ENCODE measurements around the gene BTF3L4. TPM values are rescaled to one million over a fixed set of nuclear protein-coding genes. Genes with fewer than 3 reads are reported as not detected.
"Not testable (repeated sequence)": the region's sequence is repeated elsewhere in the genome, so short reads cannot be mapped to it uniquely, and the experiment has no call there.

The BTF3L4 gene
- total RNA-seq, 1 donor = 119 TPM

DNA sequence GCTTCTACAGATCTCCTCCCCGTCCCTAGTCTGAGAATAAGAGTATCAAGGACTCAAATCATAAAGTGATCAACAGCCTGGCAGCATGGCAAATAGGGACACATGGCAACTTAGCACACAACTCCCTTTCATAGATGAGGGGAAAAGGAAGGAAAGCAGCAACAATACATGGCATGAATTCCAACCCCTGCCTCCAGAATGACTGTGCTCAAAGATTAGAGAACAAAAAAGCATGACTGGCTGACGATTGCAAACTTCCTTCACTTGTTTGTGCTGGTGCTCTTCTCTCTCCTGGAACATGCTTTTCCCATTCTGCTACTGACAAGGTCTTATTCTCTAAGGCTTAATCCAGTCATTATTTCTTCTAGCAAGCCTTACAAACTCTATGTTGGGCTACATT lies 34.0 kb upstream of the BTF3L4 start:
- H3K79me2 ChIP-seq (ENCODE audit: insufficient read depth, low read length) = no peaks in the 10 kb centered on the region
- H3K27me3 ChIP-seq (ENCODE audit: insufficient read depth, low read length) = no peaks in the 10 kb centered on the region
- H2AFZ ChIP-seq (ENCODE audit: low read length) = no peak overlapping the region
- peaks cover 41% of the 10 kb centered on the region for H3K36me3 ChIP-seq (ENCODE audit: insufficient read depth, low read length)
- no peaks in the 10 kb centered on the region for H4K20me1 ChIP-seq (ENCODE audit: insufficient read depth, low read length)
- H3K4me3 ChIP-seq (ENCODE audit: insufficient read depth, low read length) = no peak overlapping the region
- H3K4me2 ChIP-seq (ENCODE audit: insufficient read depth, low read length) = no peak overlapping the region
- TF ChIP-seq, protein P1, sequence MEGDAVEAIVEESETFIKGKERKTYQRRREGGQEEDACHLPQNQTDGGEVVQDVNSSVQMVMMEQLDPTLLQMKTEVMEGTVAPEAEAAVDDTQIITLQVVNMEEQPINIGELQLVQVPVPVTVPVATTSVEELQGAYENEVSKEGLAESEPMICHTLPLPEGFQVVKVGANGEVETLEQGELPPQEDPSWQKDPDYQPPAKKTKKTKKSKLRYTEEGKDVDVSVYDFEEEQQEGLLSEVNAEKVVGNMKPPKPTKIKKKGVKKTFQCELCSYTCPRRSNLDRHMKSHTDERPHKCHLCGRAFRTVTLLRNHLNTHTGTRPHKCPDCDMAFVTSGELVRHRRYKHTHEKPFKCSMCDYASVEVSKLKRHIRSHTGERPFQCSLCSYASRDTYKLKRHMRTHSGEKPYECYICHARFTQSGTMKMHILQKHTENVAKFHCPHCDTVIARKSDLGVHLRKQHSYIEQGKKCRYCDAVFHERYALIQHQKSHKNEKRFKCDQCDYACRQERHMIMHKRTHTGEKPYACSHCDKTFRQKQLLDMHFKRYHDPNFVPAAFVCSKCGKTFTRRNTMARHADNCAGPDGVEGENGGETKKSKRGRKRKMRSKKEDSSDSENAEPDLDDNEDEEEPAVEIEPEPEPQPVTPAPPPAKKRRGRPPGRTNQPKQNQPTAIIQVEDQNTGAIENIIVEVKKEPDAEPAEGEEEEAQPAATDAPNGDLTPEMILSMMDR (IDR thresholded peaks at IDR 0.05; ENCODE audit: extremely low read depth, low read depth, low read length) = no peak
- no peak overlapping the region for H3K27ac ChIP-seq (ENCODE audit: low read depth, low read length)
- H3K9me3 ChIP-seq (ENCODE audit: low read depth, low read length) = no peaks in the 10 kb centered on the region
- no peak for DNase-seq (ENCODE audit: insufficient read length, low spot score, missing footprints)
- no peaks in the 10 kb centered on the region for H3K4me1 ChIP-seq (ENCODE audit: insufficient read depth, low read length)

DNA sequence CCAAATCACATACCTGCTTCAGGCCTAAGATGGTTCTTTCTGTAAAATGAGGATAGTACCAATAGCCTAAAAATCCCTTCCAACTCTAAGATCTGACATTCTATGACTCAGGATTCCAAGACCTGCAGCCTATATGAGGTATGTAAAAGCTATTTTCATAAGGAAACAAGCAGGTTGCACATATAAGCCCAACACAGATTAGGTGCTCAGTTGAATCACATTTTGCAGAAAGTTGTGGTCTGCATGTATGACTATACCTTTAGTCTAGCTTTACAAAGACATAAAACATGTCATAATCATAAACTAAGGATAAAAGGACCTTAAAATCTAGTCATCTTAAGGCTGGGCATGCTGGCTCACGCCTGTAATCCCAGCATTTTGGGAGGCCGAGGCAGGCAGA lies 29.8 kb upstream of the BTF3L4 start:
- Histone ChIP-seq H2AFZ (ENCODE audit: low read length) (no peak overlapping the region), H4K20me1 (ENCODE audit: insufficient read depth, low read length) (no peaks in the 10 kb centered on the region), H3K27ac (ENCODE audit: low read depth, low read length) (no peak overlapping the region), H3K4me2 (ENCODE audit: insufficient read depth, low read length) (no peak overlapping the region), H3K36me3 (ENCODE audit: insufficient read depth, low read length) (peaks cover 24% of the 10 kb centered on the region), H3K27me3 (ENCODE audit: insufficient read depth, low read length) (no peaks in the 10 kb centered on the region), H3K79me2 (ENCODE audit: insufficient read depth, low read length) (peaks cover 18% of the 10 kb centered on the region), H3K9me3 (ENCODE audit: low read depth, low read length) (no peaks in the 10 kb centered on the region), H3K4me3 (ENCODE audit: insufficient read depth, low read length) (no peak overlapping the region), H3K4me1 (ENCODE audit: insufficient read depth, low read length) (peaks cover under 1% of the 10 kb centered on the region)
- TF ChIP-seq, protein P1 (IDR thresholded peaks at IDR 0.05; ENCODE audit: extremely low read depth, low read depth, low read length) = no peak
- no peak for DNase-seq (ENCODE audit: insufficient read length, low spot score, missing footprints)

DNA sequence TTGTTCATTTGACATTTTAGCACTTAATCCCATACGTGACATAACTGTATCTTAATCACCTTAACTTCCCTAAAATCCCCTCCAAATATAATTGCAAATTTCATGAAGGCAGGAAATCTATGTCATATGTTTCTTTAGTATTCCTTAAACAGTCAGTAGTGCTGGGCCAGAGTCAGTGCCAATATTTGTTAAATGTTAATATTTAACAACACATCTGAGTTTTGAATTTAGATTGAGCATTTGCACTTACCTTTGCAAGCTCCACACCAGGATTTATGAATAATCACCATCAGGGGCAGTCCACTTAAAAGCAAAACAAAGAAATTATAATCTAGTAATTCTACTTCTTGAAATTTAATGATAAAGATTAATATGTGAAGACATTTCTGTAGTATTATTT lies 27.8 kb upstream of the BTF3L4 start:
- H3K27ac ChIP-seq (ENCODE audit: low read depth, low read length) = no peak overlapping the region
- H3K4me2 ChIP-seq (ENCODE audit: insufficient read depth, low read length) = no peak overlapping the region
- DNase-seq (ENCODE audit: insufficient read length, low spot score, missing footprints) = no peak
- H3K27me3 ChIP-seq (ENCODE audit: insufficient read depth, low read length) = no peaks in the 10 kb centered on the region
- H4K20me1 ChIP-seq (ENCODE audit: insufficient read depth, low read length) = peaks cover 11% of the 10 kb centered on the region
- peaks cover 12% of the 10 kb centered on the region for H3K36me3 ChIP-seq (ENCODE audit: insufficient read depth, low read length)
- no peak overlapping the region for H3K4me3 ChIP-seq (ENCODE audit: insufficient read depth, low read length)
- no peak overlapping the region for H2AFZ ChIP-seq (ENCODE audit: low read length)
- no peaks in the 10 kb centered on the region for H3K9me3 ChIP-seq (ENCODE audit: low read depth, low read length)
- H3K79me2 ChIP-seq (ENCODE audit: insufficient read depth, low read length) = peaks cover 36% of the 10 kb centered on the region
- peaks cover 14% of the 10 kb centered on the region for H3K4me1 ChIP-seq (ENCODE audit: insufficient read depth, low read length)
- TF ChIP-seq, protein P1 (IDR thresholded peaks at IDR 0.05; ENCODE audit: extremely low read depth, low read depth, low read length) = no peak

DNA sequence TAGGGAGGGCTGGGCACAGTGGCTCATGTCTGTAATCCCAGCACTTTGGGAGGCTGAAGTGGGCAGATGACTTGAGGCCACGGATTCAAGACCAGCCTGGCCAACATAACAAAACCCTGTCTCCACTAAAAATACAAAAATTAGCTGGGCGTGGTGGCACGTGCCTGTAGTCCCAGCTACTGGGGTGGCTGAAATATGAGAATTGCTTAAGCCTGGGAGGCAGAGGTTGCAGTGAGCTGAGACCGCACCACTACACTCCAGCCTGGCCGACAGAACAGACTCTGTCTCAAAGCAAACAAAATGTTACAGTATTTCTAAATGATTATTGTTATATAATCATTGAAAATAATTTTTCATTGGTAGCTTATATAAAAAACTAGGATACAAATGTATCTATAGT lies 27.3 kb upstream of the BTF3L4 start:
- not testable (repeated sequence) for H3K4me2 ChIP-seq (ENCODE audit: insufficient read depth, low read length); H3K27ac ChIP-seq (ENCODE audit: low read depth, low read length); H2AFZ ChIP-seq (ENCODE audit: low read length); H3K4me3 ChIP-seq (ENCODE audit: insufficient read depth, low read length); H3K36me3 ChIP-seq (ENCODE audit: insufficient read depth, low read length); H3K9me3 ChIP-seq (ENCODE audit: low read depth, low read length); H3K27me3 ChIP-seq (ENCODE audit: insufficient read depth, low read length); DNase-seq (ENCODE audit: insufficient read length, low spot score, missing footprints)
- H4K20me1 ChIP-seq (ENCODE audit: insufficient read depth, low read length) = peaks cover 11% of the 10 kb centered on the region
- peaks cover 36% of the 10 kb centered on the region for H3K79me2 ChIP-seq (ENCODE audit: insufficient read depth, low read length)
- H3K4me1 ChIP-seq (ENCODE audit: insufficient read depth, low read length) = peaks cover 16% of the 10 kb centered on the region

Measured in osteoblast (primary cell).